Urinary bladder (tissue), 4 donors: ENCODE results near the gene MCU. TPM values are rescaled to one million over a fixed set of nuclear protein-coding genes. Genes with fewer than 3 reads are reported as not detected.
"Not testable (repeated sequence)": the region's sequence is repeated elsewhere in the genome, so short reads cannot be mapped to it uniquely, and the experiment has no call there.

ENCODE experiments used
- DNase-seq: peaks from one replicate; pipeline ENCODE4 v3.0.0-alpha.2; 2015; ENCODE audit errors: extremely low spot score
- H3K27ac ChIP-seq: one replicate; pipeline ENCODE4 v1.5.1; 2013; ENCODE audit warnings: low read depth, mild to moderate bottlenecking, moderate library complexity
- H3K36me3 ChIP-seq: one replicate; pipeline ENCODE4 v1.6.1; 2013; ENCODE audit warnings: mild to moderate bottlenecking, moderate library complexity; ENCODE audit not compliant: insufficient read depth
- H3K4me1 ChIP-seq: one replicate; pipeline ENCODE4 v1.6.1; 2013; ENCODE audit warnings: mild to moderate bottlenecking, moderate library complexity; ENCODE audit not compliant: insufficient read depth
- H3K4me3 ChIP-seq: one replicate; pipeline ENCODE4 v1.5.1; 2013; ENCODE audit warnings: low read depth, low read length
- WGBS: extraction: QIAGEN DNeasy Blood & Tissue Kit; methylation state at CpG from one replicate; pipeline ENCODE4 v1.1.7; 2013; 5-methylcytosine and 5-hydroxymethylcytosine counted together
- polyA plus RNA-seq: library from polyadenylated mRNA; stranded (reverse); fragments of 200-250 nt; gene quantifications from one replicate; pipeline ENCODE4 v1.2.3, GENCODE V29; 2013
- total RNA-seq: library from RNA; depleted of rRNA; stranded (reverse); fragments of >200 nt; gene quantifications from one replicate; pipeline ENCODE4 v1.2.3, GENCODE V29; 2014
- donor health status: healthy with polysubstance abuse.
- donor health status: healthy.

MCU gene
- total and polyA plus RNA-seq, 2 donors = 17.6 to 65.7 TPM

DNA sequence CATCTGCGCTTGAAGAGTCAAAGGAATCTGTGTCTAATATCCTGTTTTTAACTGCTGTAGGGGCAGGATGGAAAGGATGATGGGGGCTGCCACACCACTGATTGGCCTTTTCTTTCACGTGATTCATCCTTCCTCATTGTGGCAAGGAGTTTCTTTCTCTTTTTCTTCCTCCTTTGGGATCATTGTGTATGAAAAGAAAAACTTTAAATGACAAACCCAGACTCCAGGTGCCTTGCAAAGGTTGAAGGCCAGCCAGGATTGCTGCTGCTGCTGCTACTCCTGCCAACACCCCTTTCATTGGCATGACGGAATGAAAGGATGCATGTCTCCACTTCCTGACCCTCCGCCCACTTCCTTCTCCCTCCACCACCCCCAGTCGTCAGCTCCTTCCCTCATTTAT, 195.1 kb downstream of the MCU start:
- WGBS = 58% methylated on average over 5 of the region's 5 CpGs
- no peak overlapping the region for H3K4me3 ChIP-seq
- no peaks in the 10 kb centered on the region for H3K4me1 ChIP-seq
- no peak for DNase-seq
- no peaks in the 10 kb centered on the region for H3K36me3 ChIP-seq
- no peak overlapping the region for H3K27ac ChIP-seq

DNA sequence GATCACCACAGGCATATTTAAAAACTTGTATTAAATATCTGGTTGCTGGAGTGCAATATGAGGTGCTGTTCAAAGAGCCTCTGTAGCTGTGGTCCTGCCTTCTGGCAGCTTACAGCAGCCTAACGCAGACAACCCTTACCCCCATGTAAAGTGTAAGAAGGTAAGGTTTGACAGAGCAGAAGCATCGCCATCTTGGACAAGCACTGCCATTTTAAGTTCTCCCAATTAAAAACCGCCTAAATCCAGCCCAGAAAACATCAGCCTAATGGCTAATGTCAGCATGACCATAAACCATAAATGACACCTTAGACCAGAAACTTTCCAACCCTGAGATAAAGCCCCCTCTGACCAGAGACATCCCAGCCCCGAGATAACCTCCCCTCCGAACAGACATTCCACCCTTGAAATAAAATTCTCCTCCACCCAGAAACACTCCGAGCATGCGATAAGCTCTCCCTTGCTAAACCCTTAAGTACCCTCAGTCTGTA, 196.3 kb downstream of the MCU start:
- WGBS = 75% methylated on average over 7 of the region's 7 CpGs
- no peaks in the 10 kb centered on the region for H3K4me1 ChIP-seq
- DNase-seq = no peak
- no peak overlapping the region for H3K4me3 ChIP-seq
- no peaks in the 10 kb centered on the region for H3K36me3 ChIP-seq
- no peak overlapping the region for H3K27ac ChIP-seq

DNA sequence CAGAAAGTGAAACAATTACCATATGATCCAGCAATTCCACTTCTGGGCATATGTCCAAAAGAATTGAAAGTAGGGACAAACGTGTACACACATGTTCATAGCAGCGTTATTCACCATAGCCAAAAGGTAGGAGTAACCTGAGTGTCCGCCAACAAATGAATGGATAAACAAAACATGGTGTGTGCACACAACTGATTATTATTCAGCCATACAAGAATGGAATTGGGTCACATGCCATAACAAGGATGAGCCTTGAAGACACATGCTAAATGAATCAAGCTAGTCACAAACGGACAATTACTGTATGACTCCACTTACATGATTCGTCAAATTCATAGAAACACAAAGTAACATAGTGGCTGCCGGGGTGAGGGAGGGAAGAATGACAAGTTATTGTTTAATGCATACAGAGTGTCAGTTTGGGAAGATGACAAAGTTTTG, 197.5 kb downstream of the MCU start:
- H3K4me1 ChIP-seq = no peaks in the 10 kb centered on the region
- no peak for DNase-seq
- no peak overlapping the region for H3K4me3 ChIP-seq
- no peak overlapping the region for H3K27ac ChIP-seq
- WGBS = 49% methylated on average over 6 of the region's 6 CpGs
- H3K36me3 ChIP-seq = no peaks in the 10 kb centered on the region

DNA sequence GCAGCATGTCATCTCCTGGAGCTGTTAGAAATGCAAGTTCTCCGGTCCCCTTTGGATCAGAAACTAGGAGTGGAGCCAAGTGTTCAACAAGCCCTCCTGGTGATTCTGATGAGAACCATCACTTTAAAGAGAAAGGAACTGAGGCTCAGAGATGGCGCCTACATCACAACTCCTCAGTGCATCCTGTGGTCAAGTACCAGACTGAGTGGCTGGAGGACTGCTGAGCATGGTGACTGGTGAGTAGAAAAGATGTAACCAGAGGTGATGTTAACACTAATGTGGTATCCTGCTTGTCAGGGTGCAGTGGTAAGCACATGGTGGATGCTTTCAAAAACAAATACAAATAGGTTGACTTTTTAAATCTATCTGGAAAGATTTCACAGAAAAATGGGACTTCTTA, 198.1 kb downstream of the MCU start:
- 86% methylated on average over 2 of the region's 2 CpGs for WGBS
- Histone ChIP-seq H3K4me3 (no peak overlapping the region), H3K27ac (no peak overlapping the region), H3K4me1 (no peaks in the 10 kb centered on the region), H3K36me3 (no peaks in the 10 kb centered on the region)
- no peak for DNase-seq

DNA sequence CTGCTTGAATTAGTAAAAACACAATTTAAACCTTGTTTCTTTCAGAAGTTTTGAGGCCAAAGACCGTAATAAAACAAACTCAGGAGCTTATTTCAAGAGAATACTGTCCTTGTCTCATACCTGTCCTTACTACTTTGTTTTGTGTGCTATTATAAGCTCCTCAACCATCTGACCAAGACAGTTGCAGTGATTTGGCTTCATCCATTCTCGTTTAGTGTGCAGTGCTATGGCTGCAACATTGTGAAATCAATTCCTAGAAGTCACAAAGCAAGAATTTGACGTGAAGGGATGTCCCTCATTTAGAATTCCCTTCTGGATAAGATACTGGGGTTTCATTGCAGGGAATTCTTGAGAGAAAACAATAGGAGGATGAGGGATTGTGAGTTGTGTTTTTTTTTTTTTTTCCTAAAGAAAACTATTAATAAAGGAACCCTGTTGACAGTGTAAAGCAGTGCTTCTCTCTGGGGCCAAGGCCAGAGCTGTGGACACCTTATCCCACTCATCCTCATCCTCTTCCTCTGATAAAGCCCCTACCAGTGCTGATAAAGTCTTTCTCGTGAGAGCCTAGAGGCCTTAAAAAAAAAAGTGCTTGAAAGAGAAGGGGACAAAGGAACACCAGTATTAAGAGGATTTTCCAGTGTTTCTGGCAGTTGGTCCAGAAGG, 201.3 kb downstream of the MCU start, which contains the start of gene OIT3:
Gene OIT3 (plus strand): TSS at position 604 of the 663 bp plus-strand sequence. CDS start 60 bp downstream, outside the sequence.
- Histone ChIP-seq H3K36me3 (no peaks in the 10 kb centered on the region), H3K4me1 (no peaks in the 10 kb centered on the region), H3K27ac (no peak within 1 kb of the TSS), H3K4me3 (no peak within 1 kb of the TSS)
- 69% methylated on average over 4 of the region's 4 CpGs for WGBS
- DNase-seq = no peak

DNA sequence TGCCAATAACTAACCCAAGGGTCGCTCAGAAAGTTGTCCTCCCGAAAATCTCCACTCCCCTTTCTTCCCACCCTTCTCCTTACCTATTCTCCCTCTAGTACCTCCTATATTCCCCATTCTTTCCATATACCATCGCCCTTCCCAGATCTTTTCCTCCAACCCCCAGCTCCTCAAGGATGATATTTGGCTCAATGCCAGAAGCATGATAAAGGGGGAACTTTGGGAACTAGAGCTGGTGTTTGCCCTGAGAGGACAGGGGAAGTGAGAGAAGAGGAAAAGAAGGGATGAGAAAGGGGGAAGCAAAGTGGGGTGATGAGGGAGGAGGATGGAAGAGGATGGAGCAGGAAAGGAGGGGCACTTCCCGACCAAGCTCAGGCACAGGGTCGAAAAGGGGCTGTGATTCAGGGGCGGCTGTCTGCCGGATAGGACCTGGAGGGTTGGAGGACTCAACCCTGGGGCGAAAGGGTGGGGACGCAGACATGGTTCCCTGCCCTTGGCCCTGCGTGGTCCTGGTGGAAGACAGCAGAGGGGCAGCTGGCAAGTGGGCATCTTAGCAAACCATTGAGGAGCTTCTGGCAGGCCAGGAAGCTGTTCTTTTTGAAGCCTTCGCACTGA, 203.4 kb downstream of the MCU start:
- no peak for DNase-seq
- Histone ChIP-seq H3K4me3 (no peak overlapping the region), H3K27ac (no peak overlapping the region), H3K4me1 (no peaks in the 10 kb centered on the region), H3K36me3 (no peaks in the 10 kb centered on the region)
- WGBS = 75% methylated on average over 11 of the region's 11 CpGs

DNA sequence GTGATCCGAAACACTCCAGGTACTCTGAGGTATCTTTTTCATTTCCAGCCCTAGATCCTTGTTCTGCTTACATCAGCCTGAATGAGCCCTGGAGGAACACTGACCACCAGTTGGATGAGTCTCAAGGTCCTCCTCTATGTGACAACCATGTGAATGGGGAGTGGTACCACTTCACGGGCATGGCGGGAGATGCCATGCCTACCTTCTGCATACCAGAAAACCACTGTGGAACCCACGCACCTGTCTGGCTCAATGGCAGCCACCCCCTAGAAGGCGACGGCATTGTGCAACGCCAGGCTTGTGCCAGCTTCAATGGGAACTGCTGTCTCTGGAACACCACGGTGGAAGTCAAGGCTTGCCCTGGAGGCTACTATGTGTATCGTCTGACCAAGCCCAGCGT, 206.7 kb downstream of the MCU start:
- Histone ChIP-seq H3K4me1 (no peaks in the 10 kb centered on the region), H3K36me3 (no peaks in the 10 kb centered on the region), H3K27ac (no peak overlapping the region), H3K4me3 (no peak overlapping the region)
- 97% methylated on average over 10 of the region's 10 CpGs for WGBS
- DNase-seq = no peak

DNA sequence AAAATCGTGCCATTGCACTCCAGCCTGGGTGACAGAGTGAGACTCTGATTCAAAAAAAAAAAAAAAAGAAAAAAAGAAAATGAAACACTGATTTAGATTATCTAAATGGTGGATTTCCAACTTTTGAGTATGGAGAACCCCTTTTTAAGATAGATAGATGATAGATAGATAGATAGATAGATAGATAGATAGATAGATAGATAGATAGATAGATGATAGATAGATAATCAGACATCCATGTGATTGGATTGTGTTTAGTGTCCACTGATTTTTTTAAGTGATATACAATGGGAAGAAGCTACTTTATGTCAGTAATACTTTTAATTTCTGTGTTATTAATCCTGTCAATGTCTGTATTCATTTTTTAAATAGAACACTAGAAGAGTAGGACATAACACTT, 207.6 kb downstream of the MCU start:
- 96% methylated on average over 1 of the region's 1 CpG for WGBS
- H3K4me3 ChIP-seq = no peak overlapping the region
- H3K27ac ChIP-seq = no peak overlapping the region

DNA sequence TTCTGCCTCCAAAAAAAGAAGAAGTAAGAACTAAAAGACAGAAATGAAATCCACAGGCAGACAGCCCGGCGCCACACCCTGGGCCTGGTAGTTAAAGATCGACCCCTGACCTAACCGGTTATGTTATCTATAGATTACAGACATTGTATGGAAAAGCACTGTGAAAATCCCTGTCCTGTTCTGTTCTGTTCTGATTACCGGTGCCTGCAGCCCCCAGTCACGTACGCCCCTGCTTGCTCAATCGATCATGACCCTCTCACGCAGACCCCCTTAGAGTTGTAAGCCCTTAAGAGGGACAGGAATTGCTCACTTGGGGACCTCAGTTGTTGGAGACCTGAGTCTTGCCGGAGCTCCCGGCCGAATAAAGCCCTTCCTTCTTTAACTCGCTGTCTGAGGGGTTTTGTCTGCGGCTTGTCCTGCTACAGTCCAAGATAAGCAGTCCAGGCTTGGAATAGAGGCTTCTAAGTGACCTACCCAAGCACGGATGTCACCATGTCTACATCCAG, 212.1 kb downstream of the MCU start:
- not testable (repeated sequence) for DNase-seq, H3K4me1 ChIP-seq, H3K4me3 ChIP-seq, H3K27ac ChIP-seq, H3K36me3 ChIP-seq
- 90% methylated on average over 15 of the region's 15 CpGs for WGBS

More for the DNA sequence above, 207.6 kb downstream of the MCU start:
- DNase-seq = no peak
- H3K36me3 ChIP-seq = no peaks in the 10 kb centered on the region
- H3K4me1 ChIP-seq = no peaks in the 10 kb centered on the region

DNA sequence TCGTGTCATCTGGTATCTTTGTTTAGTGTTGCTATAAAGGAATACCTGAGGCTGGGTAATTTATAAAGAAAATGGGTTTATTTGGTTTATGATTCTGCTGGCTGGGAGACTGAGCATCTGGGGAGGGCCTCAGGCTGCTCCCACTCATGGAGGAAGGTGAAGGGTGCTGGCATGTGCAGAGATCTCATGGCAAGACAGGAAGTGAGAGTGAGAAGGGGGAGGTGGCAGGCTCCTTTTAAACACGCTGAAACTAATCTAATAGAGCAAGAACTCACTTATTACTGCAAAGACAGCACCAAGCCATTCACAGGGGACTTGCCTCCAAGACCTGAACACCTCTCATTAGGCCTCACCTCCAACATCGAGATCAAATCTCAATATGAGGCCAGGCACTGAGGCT, 212.9 kb downstream of the MCU start:
- Histone ChIP-seq H3K36me3 (no peaks in the 10 kb centered on the region), H3K27ac (no peak overlapping the region), H3K4me1 (no peaks in the 10 kb centered on the region), H3K4me3 (no peak overlapping the region)
- DNase-seq = no peak
- 88% methylated on average over 3 of the region's 3 CpGs for WGBS

DNA sequence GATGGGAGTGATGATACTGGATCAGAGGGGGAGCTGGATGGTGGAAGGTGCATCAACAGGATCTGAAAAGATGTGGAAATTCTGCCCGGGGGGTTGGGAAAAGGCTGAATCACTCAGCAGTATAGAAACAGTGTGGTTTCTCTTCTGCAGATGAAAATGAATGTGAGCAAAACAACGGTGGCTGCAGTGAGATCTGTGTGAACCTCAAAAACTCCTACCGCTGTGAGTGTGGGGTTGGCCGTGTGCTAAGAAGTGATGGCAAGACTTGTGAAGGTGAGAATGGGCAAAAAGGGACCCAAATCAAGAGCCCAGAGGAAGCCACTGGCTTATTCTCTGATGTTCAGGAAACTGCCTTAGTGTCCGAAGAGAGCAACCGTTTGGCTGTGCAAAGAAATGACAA, 214.5 kb downstream of the MCU start:
- Histone ChIP-seq H3K27ac (no peak overlapping the region), H3K4me1 (no peaks in the 10 kb centered on the region), H3K4me3 (no peak overlapping the region), H3K36me3 (no peaks in the 10 kb centered on the region)
- 93% methylated on average over 6 of the region's 6 CpGs for WGBS
- DNase-seq = no peak

DNA sequence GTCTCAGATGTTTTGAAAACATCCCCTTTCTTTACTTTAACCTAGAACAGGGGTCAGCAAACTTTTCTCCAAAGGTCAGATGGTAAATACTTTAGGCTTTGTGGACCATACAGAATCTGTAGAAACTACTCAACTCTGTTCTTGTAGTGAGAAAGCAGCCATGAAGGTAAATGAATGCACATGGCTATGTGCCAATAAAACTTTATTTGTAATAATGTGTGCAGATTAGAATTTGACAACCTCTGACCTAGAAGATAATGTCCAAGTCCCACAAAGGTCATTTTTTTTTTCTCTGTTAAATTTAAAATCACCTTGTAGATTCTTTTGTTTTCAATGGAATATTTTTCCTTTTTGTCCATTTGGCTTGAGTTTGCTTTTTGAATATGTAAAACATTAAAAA, 218.8 kb downstream of the MCU start:
- no peak overlapping the region for H3K27ac ChIP-seq
- DNase-seq = no peak
- H3K4me1 ChIP-seq = no peaks in the 10 kb centered on the region
- no peak overlapping the region for H3K4me3 ChIP-seq
- no peaks in the 10 kb centered on the region for H3K36me3 ChIP-seq

DNA sequence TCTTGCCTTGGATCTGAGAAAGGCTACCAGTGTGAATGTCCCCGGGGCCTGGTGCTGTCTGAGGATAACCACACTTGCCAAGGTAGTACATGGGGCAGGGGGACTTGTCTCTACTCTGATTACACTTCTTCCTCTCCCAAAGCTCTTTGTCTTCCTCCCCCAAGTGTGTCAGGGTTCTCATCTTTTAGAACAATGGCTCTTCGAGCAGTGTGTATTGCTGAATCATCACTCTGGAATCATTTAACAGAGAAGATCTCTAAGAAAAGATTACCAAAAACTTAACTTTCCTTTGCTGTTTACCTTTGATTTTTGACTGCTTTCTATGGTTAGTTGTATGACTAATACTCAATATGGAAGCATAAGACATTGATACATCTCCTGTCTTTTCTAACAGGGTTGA, 219.8 kb downstream of the MCU start:
- no peak for DNase-seq
- H3K27ac ChIP-seq = no peak overlapping the region
- no peaks in the 10 kb centered on the region for H3K36me3 ChIP-seq
- H3K4me1 ChIP-seq = no peaks in the 10 kb centered on the region
- 95% methylated on average over 2 of the region's 2 CpGs for WGBS
- H3K4me3 ChIP-seq = no peak overlapping the region

DNA sequence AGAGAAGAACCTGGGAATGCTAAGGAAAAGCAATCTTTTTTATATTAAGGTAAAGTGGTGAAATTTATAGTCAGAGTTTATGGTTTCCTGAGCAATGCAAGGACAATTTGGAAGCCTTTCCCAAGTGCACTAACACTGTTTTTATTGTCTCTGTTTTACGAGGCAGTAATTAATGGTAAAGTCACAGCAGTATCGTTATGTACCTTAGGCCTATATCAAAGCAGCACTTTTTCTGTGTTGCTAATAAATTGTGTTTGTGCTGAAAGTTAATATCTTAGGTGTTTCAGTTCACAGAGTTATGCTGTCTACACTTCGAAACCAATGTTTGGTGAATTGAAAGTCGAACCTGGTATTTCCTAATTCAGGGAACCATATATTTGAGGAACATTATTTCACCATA, 220.8 kb downstream of the MCU start:
- H3K27ac ChIP-seq = no peak overlapping the region
- no peak for DNase-seq
- H3K4me1 ChIP-seq = no peaks in the 10 kb centered on the region
- no peak overlapping the region for H3K4me3 ChIP-seq
- H3K36me3 ChIP-seq = no peaks in the 10 kb centered on the region
- 68% methylated on average over 4 of the region's 4 CpGs for WGBS
